HEK293T (cell line): Measurements from ENCODE around the gene AGTRAP.

Source experiments
- BHLHE40 ChIP-seq: fragments of 450-650 bp; IDR thresholded peaks from 2 replicates; pipeline ENCODE4 v1.6.1; 2016; ENCODE audit warnings: mild to moderate bottlenecking, moderate library complexity, borderline replicate concordance
- FOXK2 ChIP-seq: fragments of 450-650 bp; IDR thresholded peaks from 2 replicates; pipeline ENCODE4 v1.6.1; 2016; ENCODE audit warnings: mild to moderate bottlenecking
- FOXM1 ChIP-seq: fragments of 450-650 bp; IDR thresholded peaks from 2 replicates; pipeline ENCODE4 v1.6.1; 2017; ENCODE audit warnings: mild to moderate bottlenecking, borderline replicate concordance
- HDGF ChIP-seq: fragments of 450-650 bp; IDR thresholded peaks from 2 replicates; pipeline ENCODE4 v1.6.1; 2017; ENCODE audit warnings: antibody characterized with exemption, borderline replicate concordance
- LEF1 ChIP-seq: fragments of 450-650 bp; IDR thresholded peaks from 2 replicates; pipeline ENCODE4 v1.6.1; 2017; ENCODE audit warnings: mild to moderate bottlenecking, borderline replicate concordance
- SP1 ChIP-seq: fragments of 450-650 bp; IDR thresholded peaks from 2 replicates; pipeline ENCODE4 v1.6.1; 2017
- SUZ12 ChIP-seq: fragments of 450-650 bp; IDR thresholded peaks from 2 replicates; pipeline ENCODE4 v1.6.1; 2016; ENCODE audit warnings: mild to moderate bottlenecking
- TARDBP ChIP-seq: fragments of 450-650 bp; IDR thresholded peaks from 2 replicates; pipeline ENCODE4 v1.6.1; 2016
- ZNF384 ChIP-seq: fragments of 450-650 bp; IDR thresholded peaks from 2 replicates; pipeline ENCODE4 v1.6.1; 2016

DNA sequence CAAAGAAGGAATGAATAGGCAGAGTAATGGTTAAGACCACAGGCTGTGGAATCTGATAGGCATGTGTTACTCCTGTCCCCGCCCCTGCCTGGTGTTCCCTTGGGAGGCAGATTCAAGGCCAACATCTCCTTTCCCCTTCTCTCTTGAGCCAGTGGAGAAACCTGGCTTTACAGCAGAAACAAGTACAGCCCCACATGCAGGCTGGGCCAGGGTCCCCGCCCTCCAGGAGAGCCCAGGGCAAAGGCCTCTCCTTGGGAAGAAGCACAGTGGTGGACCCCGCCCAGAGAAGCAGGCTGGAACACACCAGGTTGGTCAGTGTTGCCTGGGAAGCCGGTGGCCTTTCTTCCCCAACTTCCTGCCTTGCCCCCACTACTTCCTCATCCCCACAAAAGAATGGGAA is 32.9 kb downstream of the AGTRAP start:
- TF ChIP-seq SP1: no peak
- no peak for TF ChIP-seq SUZ12
- no peak for TF ChIP-seq HDGF
- TF ChIP-seq BHLHE40: no peak
- no peak for TF ChIP-seq FOXK2
- TF ChIP-seq ZNF384: no peak
- TF ChIP-seq LEF1: no peak
- no peak for TF ChIP-seq FOXM1
- no peak for TF ChIP-seq TARDBP
